Measurements from ENCODE around the gene UST.
"Not testable (repeated sequence)": the region's sequence is repeated elsewhere in the genome, so short reads cannot be mapped to it uniquely, and the experiment has no call there.

UST gene

GRCh38 chr6:148864132-148864531 lies 117.3 kb downstream of the UST start:
- in situ Hi-C loops (cut with MboI; ENCODE audit: low sequenced_read_pairs) = not testable (repeated sequence)

GRCh38 chr6:148864941-148865340 lies 118.1 kb downstream of the UST start:
- in situ Hi-C loops (cut with MboI; ENCODE audit: low sequenced_read_pairs) = no loop called here

DNA sequence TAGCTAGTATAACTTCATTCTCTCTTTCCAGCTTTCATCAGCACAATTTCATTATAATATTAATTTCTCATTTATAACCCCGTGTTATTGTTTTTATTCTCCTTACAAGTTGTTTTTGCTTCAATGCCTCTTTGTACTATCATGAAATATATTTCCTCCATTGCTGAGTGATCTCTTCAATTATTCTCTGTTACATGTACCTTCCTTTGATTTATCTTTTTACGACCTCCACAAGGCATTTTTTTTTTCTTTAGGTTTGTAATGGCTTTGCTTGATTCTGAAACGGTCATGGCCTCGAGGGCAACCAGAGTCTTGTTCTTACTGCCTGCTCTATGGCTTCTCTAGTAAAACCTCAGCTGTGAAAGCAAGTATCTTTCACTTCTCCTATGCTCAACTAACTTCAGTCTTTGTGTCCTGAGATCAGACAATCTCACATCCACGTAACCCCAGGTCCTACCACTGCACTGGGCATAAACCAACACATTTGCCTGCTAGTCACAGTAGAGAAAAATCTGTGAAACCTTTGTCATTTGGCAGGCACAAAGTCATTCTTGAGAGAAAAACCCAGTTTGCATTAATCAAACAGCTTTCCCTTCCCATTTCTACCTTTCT lies 119.9 kb downstream of the UST start:
- in situ Hi-C loops (cut with MboI; ENCODE audit: low sequenced_read_pairs) = no loop called here

DNA sequence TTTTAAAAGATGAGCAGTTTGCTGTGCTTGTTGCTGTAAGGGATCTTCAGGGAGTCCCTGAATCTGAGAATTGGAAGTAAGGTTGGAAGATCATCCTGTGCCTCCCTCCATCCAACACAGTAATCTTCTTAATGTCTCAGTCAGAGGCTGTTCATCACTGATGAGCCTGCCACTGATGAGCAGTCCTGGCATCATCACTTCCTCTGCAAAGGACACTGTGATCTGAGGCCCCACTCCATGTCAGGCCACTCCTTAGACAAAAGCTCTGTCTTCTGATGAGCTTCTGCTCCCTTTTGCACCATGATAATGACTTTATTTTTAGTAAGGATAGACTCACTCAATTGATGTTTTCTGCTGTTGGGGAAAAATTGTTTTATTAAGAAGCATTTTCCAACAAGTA lies 121.0 kb downstream of the UST start:
- in situ Hi-C loops (cut with MboI; ENCODE audit: low sequenced_read_pairs) = no loop called here

DNA sequence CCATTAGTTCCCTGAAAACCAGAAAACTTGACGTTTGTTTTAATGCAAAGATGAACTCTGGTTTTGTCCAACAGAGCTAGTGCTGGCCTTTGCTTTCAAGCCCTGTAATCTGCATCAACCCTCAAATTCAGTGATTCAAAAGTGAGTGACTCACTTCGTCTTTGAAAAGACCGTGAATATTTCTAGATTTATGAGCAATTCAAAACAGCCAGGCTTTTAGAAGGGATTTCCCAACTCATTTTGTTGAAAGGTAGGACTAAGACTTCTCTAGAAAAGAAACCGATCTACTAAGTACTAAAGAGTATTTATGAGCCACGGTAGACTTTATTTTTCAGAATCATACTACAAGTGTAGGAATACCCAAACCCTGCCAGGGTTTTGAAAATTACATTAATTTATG lies 121.5 kb downstream of the UST start:
- in situ Hi-C loops (cut with MboI; ENCODE audit: low sequenced_read_pairs) = no loop called here

GRCh38 chr6:148868901-148869300 lies 122.1 kb downstream of the UST start:
- in situ Hi-C loops (cut with MboI; ENCODE audit: low sequenced_read_pairs) = no loop called here

- in situ Hi-C loops (cut with MboI; ENCODE audit: low sequenced_read_pairs) = no loop called here
These were observed 122.8 kb downstream of the UST start for GRCh38 chr6:148869585-148869984.

DNA sequence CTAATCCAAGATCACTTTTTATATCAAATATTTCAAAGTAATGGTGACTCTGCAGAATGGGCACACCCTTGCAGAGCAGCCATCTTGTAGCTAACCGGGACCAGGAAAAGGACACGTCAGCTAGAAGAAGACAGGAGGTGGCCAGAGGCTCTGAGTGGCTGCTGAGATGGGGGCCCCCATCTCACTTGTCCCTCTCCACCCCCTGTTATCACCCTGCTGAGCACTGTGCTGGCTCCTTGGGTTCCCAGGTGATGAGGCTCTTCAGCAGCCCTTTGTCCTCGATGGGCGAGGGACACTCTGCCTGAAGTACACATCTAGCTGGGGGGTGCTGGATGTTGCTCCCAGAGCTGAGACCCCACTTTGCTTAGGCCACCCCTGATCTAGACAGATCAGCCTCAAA lies 126.3 kb downstream of the UST start:
- in situ Hi-C loops (cut with MboI; ENCODE audit: low sequenced_read_pairs) = no loop called here

DNA sequence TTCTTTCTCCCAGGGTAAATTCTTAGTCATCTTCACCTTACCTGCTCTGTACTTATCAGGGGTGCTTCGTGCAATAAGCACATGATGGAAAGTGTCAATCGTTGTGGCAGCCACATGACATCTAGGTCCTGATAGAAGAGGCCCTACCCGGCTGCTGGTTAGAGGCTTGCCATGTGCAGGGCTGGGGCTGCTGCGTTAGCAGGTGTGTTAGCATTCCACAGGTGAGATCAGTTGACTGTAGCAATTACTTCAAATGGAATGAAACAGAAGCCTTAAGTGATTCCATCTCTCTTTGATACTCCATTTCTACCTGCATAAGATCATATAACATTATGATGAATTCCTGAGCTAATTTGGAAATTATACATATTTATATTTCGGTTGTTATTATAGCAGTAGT lies 127.0 kb downstream of the UST start:
- in situ Hi-C loops (cut with MboI; ENCODE audit: low sequenced_read_pairs) = no loop called here

DNA sequence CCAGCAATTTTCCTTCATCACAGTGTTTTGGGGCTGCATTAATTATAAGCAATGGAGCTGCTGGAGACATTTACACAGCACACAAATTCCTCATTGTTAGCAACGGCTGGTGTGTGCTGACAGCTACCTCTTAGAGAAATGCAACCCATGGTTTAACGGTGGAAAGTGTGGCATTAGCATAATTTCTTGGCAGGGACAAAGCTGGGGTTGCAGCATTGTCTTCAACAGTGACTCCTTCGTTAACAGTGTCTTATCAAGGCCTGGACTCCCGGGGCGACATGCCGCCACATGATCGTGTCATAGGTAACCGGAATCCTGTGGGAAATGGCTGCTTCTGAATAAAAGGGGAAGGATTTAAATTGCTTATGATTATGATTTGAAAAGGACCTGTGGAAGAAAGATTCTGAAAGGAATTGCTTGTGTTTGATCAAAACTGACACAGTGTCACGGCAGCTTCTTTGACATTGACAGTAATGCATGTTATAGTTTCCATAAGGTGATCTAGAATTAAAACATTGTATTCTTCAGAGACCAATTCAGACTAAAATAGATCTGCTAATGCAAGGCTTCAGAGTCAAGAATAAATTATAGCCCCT lies 128.0 kb downstream of the UST start:
- in situ Hi-C loops (cut with MboI; ENCODE audit: low sequenced_read_pairs) = no loop called here

GRCh38 chr6:148878683-148879082 lies 131.9 kb downstream of the UST start:
- in situ Hi-C loops (cut with MboI; ENCODE audit: low sequenced_read_pairs) = no loop called here

- in situ Hi-C loops (cut with MboI; ENCODE audit: low sequenced_read_pairs) = not testable (repeated sequence)
These were observed 133.9 kb downstream of the UST start for GRCh38 chr6:148880742-148881141.

GRCh38 chr6:148881593-148882311 lies 134.9 kb downstream of the UST start:
- in situ Hi-C loops (cut with MboI; ENCODE audit: low sequenced_read_pairs) = no loop called here

GRCh38 chr6:148883270-148883669 lies 136.4 kb downstream of the UST start:
- in situ Hi-C loops (cut with MboI; ENCODE audit: low sequenced_read_pairs) = no loop called here

GRCh38 chr6:148884461-148884860 lies 137.6 kb downstream of the UST start:
- in situ Hi-C loops (cut with MboI; ENCODE audit: low sequenced_read_pairs) = no loop called here

DNA sequence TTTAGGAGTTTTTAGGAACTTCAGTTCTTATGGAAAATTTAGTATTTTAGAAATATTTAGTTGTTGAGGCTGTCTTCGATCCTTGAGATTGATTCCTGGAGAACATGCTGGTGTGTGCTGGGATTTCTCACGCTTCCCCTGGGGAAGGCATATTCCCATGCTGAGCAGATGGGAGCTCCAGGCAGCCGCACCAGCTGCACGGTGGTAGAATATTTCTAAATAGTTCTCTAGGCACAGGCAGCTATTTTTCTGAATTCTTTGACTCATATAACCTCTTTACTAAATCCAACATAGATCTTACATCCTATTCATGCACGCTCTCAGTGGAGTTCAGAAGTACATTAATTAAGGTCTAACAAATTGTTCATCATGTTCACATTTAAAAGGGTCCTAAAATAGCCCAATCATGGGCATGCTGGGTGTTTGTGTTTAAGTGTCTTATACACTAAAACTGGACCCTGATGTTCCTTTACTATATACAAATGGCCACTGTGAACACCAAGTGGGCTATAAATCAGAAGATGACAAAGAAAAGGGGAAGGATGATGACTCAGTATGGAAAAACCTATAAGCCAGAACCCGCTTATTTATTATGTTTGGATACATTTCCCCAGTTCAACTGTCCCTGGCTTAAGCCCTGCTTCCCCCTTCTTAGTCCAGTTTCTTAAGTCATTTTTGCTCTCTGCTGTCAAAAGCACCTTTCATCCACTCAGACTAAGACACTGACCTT lies 138.5 kb downstream of the UST start:
- in situ Hi-C loops (cut with MboI; ENCODE audit: low sequenced_read_pairs) = no loop called here

DNA sequence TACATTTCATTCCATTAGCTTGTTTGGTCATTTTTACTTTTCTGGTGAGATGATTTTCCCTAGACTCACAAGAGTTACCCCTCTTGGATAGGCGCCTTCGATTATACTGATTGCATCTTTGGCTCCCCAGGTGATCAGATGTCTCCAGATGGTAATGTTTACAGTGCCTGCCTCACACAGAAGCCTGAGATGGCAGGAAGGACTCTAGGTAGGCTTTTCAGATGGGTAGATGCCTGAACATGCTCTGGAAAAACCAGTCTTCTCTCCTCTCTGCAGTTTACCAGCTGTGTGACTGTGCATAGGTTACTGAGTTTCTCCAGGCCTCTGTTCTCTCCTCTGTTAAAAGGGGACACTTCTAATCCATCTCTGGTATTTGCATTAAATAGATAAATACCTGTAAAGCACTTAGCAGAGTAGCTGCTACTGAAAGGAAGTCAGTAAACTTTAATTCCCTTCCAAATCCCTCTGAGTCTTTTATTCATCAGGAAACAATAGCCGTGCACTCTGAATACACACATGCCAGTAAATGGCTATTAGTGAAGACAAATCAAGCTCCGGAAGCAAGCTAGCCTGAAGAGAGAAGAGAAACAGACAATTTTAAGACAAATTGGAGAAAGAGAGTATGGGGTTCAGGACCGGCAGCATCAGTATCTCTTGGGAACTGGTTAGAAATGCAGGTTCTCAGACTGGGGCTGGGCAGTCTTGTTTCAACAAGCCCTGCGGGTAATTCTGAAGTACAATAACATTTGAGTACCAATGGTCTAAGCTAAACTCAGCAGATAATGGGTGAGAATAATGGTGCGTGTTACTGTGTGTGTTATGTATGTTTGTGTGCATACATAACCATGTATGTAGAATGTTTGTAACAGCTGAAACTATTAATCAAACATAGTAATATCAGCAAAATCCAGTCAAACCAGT lies 139.4 kb downstream of the UST start:
- in situ Hi-C loops (cut with MboI; ENCODE audit: low sequenced_read_pairs) = no loop called here

- in situ Hi-C loops (cut with MboI; ENCODE audit: low sequenced_read_pairs) = no loop called here
These were observed 140.4 kb downstream of the UST start for GRCh38 chr6:148887181-148887580.

GRCh38 chr6:148888856-148889255 lies 142.0 kb downstream of the UST start:
- in situ Hi-C loops (cut with MboI; ENCODE audit: low sequenced_read_pairs) = no loop called here

GRCh38 chr6:148890096-148890495 lies 143.3 kb downstream of the UST start:
- in situ Hi-C loops (cut with MboI; ENCODE audit: low sequenced_read_pairs) = no loop called here
